Activated CD4-positive, alpha-beta memory T cell treated with anti-CD3 and anti-CD28 coated beads, Interleukin-2, amount 10 ng/mL, durations not matched to agents 7 days and 5 days (primary cell): ENCODE measurements around the gene GID8. TPM values are rescaled to one million over a fixed set of nuclear protein-coding genes. Genes with fewer than 3 reads are reported as not detected.
"Not testable (repeated sequence)": the region's sequence is repeated elsewhere in the genome, so short reads cannot be mapped to it uniquely, and the experiment has no call there.

ENCODE experiments used
- CTCF ChIA-PET: fragments of 350-600 bp; sonication (Branson Sonifier 250); formaldehyde crosslinking; loops from one replicate; lab custom pipeline; 2021; ENCODE audit warnings: antibody characterized with exemption, inconsistent platforms; lab: Charles Lee
- POLR2A ChIA-PET: fragments of 350-600 bp; sonication (Branson Sonifier 250); formaldehyde crosslinking; loops from one replicate; lab custom pipeline; 2021; ENCODE audit warnings: antibody characterized with exemption; lab: Charles Lee
- DNase-seq: peaks from one replicate; pipeline ENCODE4 v3.0.0-alpha.2; 2020
- H3K27ac Mint-ChIP-seq: one replicate; pipeline ENCODE4 v1.8.0; 2021; ENCODE audit warnings: mild to moderate bottlenecking, mixed read lengths
- H3K27me3 Mint-ChIP-seq: one replicate; pipeline ENCODE4 v1.8.0; 2021; ENCODE audit warnings: mixed read lengths
- H3K36me3 Mint-ChIP-seq: one replicate; pipeline ENCODE4 v1.8.0; 2021; ENCODE audit warnings: low read depth, mixed read lengths
- H3K4me1 Mint-ChIP-seq: one replicate; pipeline ENCODE4 v1.8.0; 2021; ENCODE audit warnings: mixed read lengths
- H3K4me3 Mint-ChIP-seq: one replicate; pipeline ENCODE4 v1.8.0; 2021; ENCODE audit warnings: mild to moderate bottlenecking, mixed read lengths
- H3K9me3 Mint-ChIP-seq: one replicate; pipeline ENCODE4 v1.8.0; 2021; ENCODE audit warnings: mixed read lengths
- total RNA-seq, 2 experiments: library from RNA; stranded (reverse); gene quantifications; one replicate each; pipeline ENCODE4 v1.2.3, GENCODE V29; 2021

Gene GID8
- total RNA-seq, 2 experiments from 2014 or later: 31.9 to 32.8 TPM

DNA sequence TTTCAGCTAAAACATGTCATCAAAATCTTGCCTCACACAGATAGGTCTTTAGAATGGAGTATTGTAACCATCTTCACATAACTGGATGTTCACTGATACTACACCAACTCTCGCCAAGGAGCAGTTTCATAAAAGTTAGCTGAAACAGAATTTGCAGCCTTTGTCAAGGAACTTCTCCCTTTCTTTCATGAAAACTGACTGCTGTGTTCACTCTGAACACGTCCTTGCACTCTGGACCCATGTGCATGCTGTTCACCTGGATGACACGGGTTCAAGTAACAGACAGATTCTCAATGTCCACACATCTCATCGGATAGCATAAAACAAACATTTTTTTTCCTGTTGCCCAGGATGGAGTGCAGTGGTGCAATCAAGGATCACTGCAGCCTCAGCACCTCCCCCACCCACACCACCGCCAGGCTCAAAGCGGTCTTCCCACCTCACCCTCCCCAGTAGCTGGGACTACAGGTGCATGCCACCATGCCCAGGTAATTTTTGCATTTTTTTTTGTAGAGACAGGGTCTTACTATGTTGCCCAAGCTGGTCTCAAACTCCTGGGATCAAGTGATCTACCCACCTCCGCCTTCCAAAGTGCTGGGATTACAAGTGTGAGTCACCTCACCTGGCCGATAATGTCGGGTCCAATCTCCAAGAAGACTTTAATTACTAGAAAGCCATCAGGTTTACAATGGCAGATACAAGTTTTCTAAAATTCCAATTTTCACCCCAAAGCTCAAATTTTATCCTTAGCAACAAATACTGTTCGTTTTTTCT, 21.1 kb upstream of the GID8 start:
- Mint-ChIP-seq H3K27ac (peak overlapping the region; percentile 69), H3K4me3 (no peak overlapping the region), H3K4me1 (peaks cover 68% of the 10 kb centered on the region), H3K27me3 (no peaks in the 10 kb centered on the region), H3K36me3 (peaks cover 30% of the 10 kb centered on the region), H3K9me3 (no peaks in the 10 kb centered on the region)
- CTCF ChIA-PET: interaction anchor here (0.6 to 7.0 kb wide), 7 partner anchors 9 to 55 kb away, joined by 3 to 58 read pairs (median 7); partner anchors contain the start of gene GID8
- no peak for DNase-seq
- POLR2A ChIA-PET: interaction anchor here (1.4 to 13.7 kb wide), 4 partner anchors 9 to 20 kb away, joined by 4 to 230 read pairs (median 76); partner anchors contain the start of genes DIDO1 and GID8

DNA sequence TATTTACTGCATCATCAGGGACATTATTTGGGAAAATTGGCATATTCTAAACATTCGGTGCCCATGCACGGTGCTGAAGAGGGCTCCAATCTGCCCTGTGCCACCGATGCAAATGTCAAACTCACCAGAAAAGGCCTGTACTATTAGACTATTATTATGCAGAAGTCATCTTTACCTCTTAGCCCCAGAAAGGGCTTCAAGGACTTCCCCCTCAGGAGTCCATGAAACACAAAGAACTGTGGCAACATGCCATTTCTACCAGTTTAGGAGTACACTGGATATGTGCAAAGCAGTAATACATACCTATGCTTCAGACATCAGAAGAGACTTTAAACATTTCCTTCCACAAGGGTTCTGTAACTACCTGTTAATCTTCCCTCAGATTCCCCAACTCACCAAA, 20.2 kb upstream of the GID8 start:
- no peak for DNase-seq
- Mint-ChIP-seq H3K36me3 (peaks cover 28% of the 10 kb centered on the region), H3K27me3 (no peaks in the 10 kb centered on the region), H3K9me3 (no peaks in the 10 kb centered on the region), H3K4me3 (peak overlapping the region; percentile 66), H3K4me1 (peaks cover 77% of the 10 kb centered on the region), H3K27ac (peak overlapping the region; percentile 92)
- CTCF ChIA-PET: interaction anchor here (0.6 to 7.0 kb wide), 9 partner anchors 10 to 46 kb away, joined by 3 to 58 read pairs (median 7); partner anchors contain the start of gene GID8
- POLR2A ChIA-PET: interaction anchor here (0.8 to 13.7 kb wide), 12 partner anchors 9 to 266 kb away, joined by 3 to 230 read pairs (median 4); partner anchors contain the start of genes DIDO1 and GID8

DNA sequence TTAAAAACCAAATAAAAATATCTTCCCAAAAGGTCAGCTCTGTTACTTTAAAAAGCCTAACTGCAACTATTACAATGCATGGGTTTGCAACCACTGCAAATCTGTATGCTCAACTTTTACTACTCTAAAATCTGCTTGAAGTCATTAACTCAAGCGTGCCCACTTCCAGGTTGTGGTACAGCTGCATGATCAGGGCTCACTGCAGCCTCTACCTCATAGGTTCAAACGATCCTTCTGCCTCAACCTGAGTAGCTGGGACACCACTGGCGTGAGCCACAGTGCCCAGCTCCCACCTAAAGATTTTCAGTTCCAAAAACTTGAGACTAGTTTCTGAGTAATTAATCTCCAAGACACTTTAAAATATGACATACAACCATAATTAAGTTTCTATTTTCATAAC, 19.8 kb upstream of the GID8 start:
- Mint-ChIP-seq H3K9me3 (no peaks in the 10 kb centered on the region), H3K4me1 (peaks cover 80% of the 10 kb centered on the region), H3K27me3 (no peaks in the 10 kb centered on the region), H3K36me3 (peaks cover 26% of the 10 kb centered on the region), H3K4me3 (peak overlapping the region; percentile 66), H3K27ac (peak overlapping the region; percentile 92)
- CTCF ChIA-PET: interaction anchor here (0.7 to 7.0 kb wide), 11 partner anchors 10 to 63 kb away, joined by 3 to 58 read pairs (median 7); partner anchors contain the start of gene GID8
- POLR2A ChIA-PET: interaction anchor here (0.8 to 13.7 kb wide), 14 partner anchors 8 to 267 kb away, joined by 3 to 230 read pairs (median 5); partner anchors contain the start of genes DIDO1, GID8, SLC17A9 and TCFL5
- DNase-seq: peak; percentile 72

DNA sequence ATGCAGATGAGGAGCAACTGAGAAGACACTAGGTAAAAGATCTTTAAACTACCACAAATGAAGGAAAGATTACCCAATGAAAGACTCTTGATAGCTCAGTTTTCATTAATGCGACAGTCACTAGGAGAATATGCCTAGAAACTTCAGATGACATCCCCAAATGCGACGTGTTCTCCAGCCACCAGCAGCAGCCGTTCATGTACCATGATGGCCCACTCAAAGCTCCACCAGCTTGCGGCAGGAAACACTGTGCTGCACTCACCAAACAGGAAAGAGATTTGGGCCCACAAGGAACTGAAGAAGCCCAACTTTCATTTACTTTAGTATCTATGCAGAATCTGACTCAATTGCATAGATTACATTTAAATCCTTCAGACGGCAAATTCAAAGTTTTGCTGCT, 19.1 kb upstream of the GID8 start:
- peak; percentile 75 for DNase-seq
- Mint-ChIP-seq H3K27ac (peak overlapping the region; percentile 92), H3K27me3 (no peaks in the 10 kb centered on the region), H3K4me3 (peak overlapping the region; percentile 66), H3K4me1 (peaks cover 86% of the 10 kb centered on the region), H3K9me3 (no peaks in the 10 kb centered on the region), H3K36me3 (peaks cover 22% of the 10 kb centered on the region)
- POLR2A ChIA-PET: interaction anchor here (0.7 to 13.7 kb wide), 12 partner anchors 8 to 302 kb away, joined by 3 to 230 read pairs (median 6); partner anchors contain the start of genes DIDO1, GID8, SLC17A9 and TCFL5
- CTCF ChIA-PET: interaction anchor here (0.7 to 7.0 kb wide), 12 partner anchors 9 to 90 kb away, joined by 3 to 58 read pairs (median 6); partner anchors contain the start of gene GID8

DNA sequence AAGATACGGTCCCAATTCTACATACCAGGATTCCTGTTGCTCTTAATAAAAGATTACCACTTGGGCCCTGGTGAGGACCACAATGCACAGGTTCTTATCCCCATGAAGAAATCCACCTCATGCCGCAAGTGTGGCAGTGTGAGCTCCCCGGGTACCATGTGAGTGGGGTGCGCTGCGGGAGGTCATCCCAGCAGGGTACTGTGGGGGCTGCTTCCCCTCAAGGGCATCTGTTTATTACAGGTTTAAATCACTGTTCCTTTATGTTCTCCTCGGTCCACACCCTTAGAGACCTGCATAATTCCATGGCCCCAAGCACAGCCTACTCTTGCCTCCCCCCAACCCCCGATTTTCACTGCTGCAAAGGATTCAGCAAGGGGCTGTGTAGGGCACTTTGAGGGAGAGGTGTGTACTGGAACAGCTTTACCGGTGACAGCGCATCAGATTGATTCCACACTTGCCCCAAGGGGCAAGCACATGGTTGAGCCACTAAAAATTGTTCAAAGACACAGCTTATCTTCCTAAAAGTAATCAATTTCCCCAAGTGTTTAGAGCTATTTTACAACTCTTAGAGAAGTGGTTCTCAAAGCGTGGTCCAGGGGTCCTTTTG, 17.8 kb upstream of the GID8 start:
- Mint-ChIP-seq H3K27me3 (no peaks in the 10 kb centered on the region), H3K36me3 (peaks cover 28% of the 10 kb centered on the region), H3K27ac (peak overlapping the region; percentile 92), H3K9me3 (no peaks in the 10 kb centered on the region), H3K4me3 (peak overlapping the region; percentile 66), H3K4me1 (peaks cover 91% of the 10 kb centered on the region)
- CTCF ChIA-PET: interaction anchor here (1.1 to 7.0 kb wide), 6 partner anchors 12 to 25 kb away, joined by 3 to 58 read pairs (median 13); partner anchors contain the start of gene GID8
- no peak for DNase-seq
- POLR2A ChIA-PET: interaction anchor here (0.8 to 13.7 kb wide), 7 partner anchors 6 to 59 kb away, joined by 3 to 230 read pairs (median 5); partner anchors contain the start of genes DIDO1, GID8, SLC17A9 and TCFL5

DNA sequence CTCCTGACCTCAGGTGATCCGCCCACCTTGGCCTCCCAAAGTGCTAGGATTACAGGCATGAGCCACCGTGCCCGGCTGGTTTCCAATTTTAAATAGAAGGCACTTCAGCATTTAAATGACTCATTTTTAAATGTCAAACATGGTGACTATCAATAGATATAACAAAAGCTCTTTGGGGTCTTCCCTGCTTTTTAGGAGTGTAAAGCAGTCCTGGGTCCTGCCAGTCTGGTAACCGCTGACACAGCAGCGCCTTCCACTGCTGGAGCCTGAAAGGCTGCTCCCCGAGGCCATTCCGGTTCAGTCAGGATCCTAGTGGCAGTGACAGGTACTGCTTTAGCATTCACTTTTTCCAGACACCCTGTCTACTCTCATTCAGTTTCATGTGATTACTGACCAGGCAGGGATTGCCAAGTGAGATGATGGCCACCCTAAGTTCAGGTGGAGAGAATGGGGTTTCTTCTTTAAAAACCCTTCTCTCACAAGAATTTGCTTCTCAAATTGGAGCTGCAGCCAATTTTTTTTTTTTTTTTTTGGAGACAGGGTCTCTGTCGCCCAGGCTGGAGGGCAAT, 16.7 kb upstream of the GID8 start:
- POLR2A ChIA-PET: interaction anchor here (0.8 to 13.7 kb wide), 6 partner anchors 9 to 23 kb away, joined by 3 to 230 read pairs (median 3); partner anchors contain the start of gene GID8
- Mint-ChIP-seq H3K9me3 (no peaks in the 10 kb centered on the region), H3K27me3 (no peaks in the 10 kb centered on the region), H3K4me1 (peaks cover 83% of the 10 kb centered on the region), H3K36me3 (peaks cover 33% of the 10 kb centered on the region), H3K27ac (peak overlapping the region; percentile 81), H3K4me3 (peak overlapping the region; percentile 58)
- CTCF ChIA-PET: interaction anchor here (0.7 to 7.0 kb wide), 6 partner anchors 13 to 26 kb away, joined by 3 to 58 read pairs (median 10); partner anchors contain the start of gene GID8
- DNase-seq: peak; percentile 71

DNA sequence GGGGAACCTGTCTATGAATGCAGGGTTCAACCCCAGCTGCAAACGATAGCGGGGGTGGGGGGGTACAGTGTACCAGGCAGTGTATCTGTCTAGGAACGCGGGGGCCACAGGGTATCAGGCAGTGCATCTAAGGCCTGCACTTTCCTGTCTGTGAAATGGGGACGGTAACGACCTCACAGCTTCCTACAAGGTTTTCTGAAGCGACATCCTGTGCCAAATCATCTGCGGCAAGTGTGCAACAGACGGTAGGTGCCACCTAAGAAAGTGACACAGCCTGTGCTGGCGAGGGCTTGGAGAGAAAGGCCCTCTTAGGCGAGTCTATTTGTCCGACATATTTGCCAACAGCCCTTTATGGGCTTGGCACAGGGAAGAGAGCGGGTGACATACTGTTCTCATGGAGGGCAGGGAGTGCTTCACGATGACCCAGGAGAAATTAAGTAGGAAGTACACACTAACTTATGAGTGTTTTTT, 15.5 kb upstream of the GID8 start:
- POLR2A ChIA-PET: interaction anchor here (9.6 to 13.7 kb wide), 2 partner anchors 14 to 22 kb away, joined by 88 to 230 read pairs; partner anchors contain the start of gene GID8
- Mint-ChIP-seq H3K9me3 (no peaks in the 10 kb centered on the region), H3K4me1 (peaks cover 82% of the 10 kb centered on the region), H3K27me3 (no peaks in the 10 kb centered on the region), H3K4me3 (peak overlapping the region; percentile 70), H3K27ac (peak overlapping the region; percentile 97), H3K36me3 (peaks cover 30% of the 10 kb centered on the region)
- CTCF ChIA-PET: interaction anchor here (2.3 kb wide), 1 partner anchor 14 kb away, joined by 14 read pairs; the partner anchor contains the start of gene GID8
- peak; percentile 72 for DNase-seq

DNA sequence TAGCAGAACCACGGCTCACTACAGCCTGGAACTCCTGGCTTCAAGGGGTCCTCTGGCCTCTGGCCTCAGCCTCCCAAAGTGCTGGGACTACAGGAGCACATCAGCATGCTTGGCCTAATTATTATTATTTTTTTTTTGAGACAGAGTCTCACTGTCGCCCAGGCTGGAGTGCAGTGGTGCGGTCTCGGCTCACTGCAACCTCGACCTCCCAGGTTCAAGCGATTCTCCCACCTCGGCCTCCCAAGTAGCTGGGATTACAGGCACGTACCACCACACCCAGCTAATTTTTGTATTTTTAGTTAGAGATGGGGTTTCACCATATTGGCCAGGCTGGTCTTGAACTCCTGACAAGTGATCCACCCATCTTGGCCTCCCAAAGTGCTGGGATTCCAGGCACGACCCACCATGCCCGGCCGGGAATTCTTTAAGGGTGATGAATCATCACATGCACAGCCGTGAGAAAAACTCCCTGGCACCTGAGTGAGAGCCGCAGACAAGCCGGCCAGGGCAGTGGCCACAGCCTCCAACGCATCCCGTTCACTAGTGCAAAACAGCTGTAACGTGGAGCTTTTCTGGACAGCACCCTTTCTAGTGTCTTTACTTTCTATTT, 14.8 kb upstream of the GID8 start:
- Mint-ChIP-seq H3K4me1 (peaks cover 82% of the 10 kb centered on the region), H3K4me3 (peak overlapping the region; percentile 96), H3K27ac (peak overlapping the region; percentile 97), H3K36me3 (peaks cover 30% of the 10 kb centered on the region)
- DNase-seq, H3K9me3 Mint-ChIP-seq, H3K27me3 Mint-ChIP-seq: not testable (repeated sequence)
- ChIA-PET CTCF (interaction anchor here (1.4 kb wide), 1 partner anchor 25 kb away, joined by 3 read pairs; no protein-coding TSS in a partner anchor), POLR2A (interaction anchor here (13.7 kb wide), 1 partner anchor 14 kb away, joined by 230 read pairs; the partner anchor contains the start of gene GID8)

DNA sequence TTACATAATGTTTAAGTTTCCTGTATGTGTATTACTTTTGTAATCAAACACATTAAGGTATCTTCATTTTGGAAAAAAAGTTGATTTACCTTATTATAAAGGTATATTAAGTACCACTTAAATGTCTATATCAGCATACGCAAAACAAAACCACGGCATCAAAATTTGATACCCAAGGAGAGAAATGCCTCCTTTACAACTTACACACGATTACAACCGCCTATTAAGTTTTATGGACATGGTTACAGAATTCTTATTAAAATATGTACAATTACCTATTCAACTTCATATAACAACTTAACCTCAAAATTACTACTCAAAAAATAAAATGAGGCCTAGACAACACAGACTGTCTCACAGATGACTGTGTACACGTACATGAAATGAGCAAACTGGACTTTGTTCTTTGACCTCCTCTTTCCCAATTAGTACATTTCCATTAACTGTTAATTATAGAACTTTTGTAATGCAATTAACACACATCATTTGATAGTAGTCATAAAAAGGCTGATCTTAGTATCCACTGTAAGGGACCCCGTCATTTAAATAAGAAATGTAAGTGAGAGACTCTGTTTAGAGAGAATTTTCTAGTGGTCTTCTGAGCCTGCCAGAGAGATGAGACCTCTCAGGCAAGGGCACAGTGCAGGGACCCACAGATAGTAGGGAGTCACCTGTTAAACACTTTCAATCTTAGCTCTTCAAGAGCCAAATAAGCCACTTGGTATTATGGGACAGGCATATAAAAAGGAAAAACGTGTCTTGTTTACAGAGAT, 14.1 kb upstream of the GID8 start:
- no peak for DNase-seq
- Mint-ChIP-seq H3K27me3 (no peaks in the 10 kb centered on the region), H3K36me3 (peaks cover 29% of the 10 kb centered on the region), H3K4me1 (peaks cover 81% of the 10 kb centered on the region), H3K4me3 (peak overlapping the region; percentile 96), H3K9me3 (no peaks in the 10 kb centered on the region), H3K27ac (peak overlapping the region; percentile 97)
- ChIA-PET CTCF (interaction anchor here (1.0 to 1.4 kb wide), 4 partner anchors 13 to 26 kb away, joined by 3 to 4 read pairs (median 3); no protein-coding TSS in a partner anchor), POLR2A (interaction anchor here (1.0 to 13.7 kb wide), 5 partner anchors 9 to 813 kb away, joined by 3 to 230 read pairs (median 4); partner anchors contain the start of gene GID8)

DNA sequence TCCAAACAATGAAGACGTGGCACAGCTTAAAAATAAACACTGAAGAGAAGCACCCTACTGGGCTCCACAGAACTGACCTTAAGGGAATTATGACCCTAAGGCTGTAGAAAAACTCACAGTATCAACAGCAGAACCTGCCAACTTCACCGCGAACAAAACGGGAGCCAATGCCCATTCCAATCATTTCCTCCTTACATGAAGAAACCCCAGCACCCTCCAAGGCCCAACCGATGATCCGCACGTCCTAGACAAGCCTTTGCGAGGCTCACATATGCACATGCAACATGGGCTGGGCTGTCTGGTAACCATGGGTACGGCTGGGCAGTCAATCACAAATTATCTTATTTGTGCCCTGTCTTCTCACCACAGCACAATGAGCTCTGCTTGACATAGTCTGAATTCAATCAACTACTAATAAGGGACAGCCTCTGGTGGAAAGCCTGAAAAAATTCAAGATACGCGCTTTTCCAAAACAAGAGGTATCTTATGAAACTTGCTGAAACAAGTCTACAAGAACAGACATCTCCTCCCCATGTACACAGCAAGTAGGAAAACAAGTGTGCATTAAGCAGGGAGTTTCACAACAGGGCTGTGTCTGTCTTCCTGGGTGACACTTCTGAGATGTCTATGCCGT, 13.4 kb upstream of the GID8 start:
- Mint-ChIP-seq H3K4me3 (peak overlapping the region; percentile 96), H3K9me3 (no peaks in the 10 kb centered on the region), H3K27me3 (no peaks in the 10 kb centered on the region), H3K27ac (peak overlapping the region; percentile 97), H3K36me3 (peaks cover 29% of the 10 kb centered on the region), H3K4me1 (peaks cover 77% of the 10 kb centered on the region)
- ChIA-PET CTCF (interaction anchor here (1.0 to 1.5 kb wide), 5 partner anchors 12 to 26 kb away, joined by 3 to 4 read pairs (median 3); no protein-coding TSS in a partner anchor), POLR2A (interaction anchor here (0.7 to 13.7 kb wide), 9 partner anchors 10 to 813 kb away, joined by 3 to 230 read pairs (median 5); partner anchors contain the start of gene GID8)
- DNase-seq: peak; percentile 42
